Measurements from ENCODE around the gene TSPAN16.
"Not testable (repeated sequence)": the region's sequence is repeated elsewhere in the genome, so short reads cannot be mapped to it uniquely, and the experiment has no call there.

Gene TSPAN16

DNA sequence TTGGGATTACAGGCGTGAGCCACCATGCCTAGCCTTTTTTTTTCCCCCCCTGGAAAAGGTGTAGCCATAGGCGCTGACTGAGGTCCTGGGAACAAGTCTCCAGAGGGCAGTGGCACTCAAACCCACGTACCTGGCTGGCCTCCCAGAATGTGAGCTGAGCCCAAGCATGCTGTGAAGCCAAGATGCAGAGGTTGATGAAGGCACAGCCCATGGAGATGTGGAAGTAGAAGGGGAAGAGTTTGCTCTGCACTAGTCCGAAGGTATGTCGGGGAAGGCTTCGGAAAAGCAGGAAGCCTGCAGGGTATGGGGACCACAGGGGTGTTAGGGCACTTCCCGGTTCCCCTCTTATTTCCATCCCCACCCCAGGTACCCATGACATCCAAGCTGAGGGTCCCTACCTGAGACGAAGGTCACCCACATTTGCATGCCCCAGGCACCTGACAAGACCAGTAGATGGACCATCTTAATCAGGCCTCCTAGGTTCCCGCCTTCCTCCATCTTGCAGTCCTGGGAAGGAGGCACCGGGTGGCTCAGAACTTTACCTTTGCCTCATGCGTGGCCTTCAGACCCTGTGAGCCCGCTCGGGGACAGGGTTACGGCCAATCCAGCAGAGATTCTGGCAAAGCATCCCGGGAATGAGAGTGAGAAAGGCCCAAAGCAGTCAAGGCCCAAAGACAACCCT, 49.3 kb downstream of the TSPAN16 start:
- DNase-seq (ENCODE audit: low read depth): no peak

DNA sequence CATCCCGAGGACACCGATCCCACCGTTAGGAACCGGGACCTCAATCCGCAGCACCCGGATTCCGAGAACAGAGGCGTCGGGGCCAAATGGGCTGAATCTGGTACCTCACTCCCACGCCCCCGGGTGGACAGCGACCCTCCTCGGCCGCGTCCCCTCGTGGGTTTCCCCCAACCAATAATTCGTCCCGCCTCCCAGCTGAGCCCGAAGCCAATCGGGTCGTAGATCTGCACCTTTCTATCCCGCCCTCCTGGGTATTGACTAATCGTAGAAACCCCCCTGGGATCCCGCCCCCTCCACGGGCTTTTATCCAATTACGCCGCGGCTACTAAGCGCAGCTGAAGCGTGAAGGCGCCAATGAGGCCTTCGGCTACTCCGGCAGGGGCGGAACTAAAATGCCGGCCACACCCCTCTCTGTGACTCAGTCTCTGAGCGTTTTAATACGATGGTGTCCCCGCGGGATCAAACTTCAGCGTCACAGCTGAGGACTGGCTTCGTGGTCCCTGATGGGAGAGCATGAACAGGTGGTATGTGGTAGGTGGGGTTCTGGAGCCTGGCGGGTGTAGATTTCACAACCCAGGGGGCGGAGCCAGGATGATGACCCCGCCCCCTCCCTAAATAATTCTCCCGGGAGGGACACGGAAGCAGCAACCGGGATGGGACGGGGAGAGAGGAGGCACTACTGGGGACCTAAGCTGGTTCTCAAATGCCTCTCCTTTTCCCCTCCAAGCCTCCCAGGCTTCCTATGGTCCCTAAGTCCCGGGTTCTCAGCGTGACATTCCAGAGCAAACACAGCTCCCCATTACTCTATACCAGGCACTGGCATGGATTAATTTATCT, 50.4 kb downstream of the TSPAN16 start, which contains the start of the genes CCDC159 and TMEM205:
TSS of gene CCDC159 (plus strand) at position 416 of the 837 bp plus-strand sequence. CDS start at position 504, 88 bp downstream.
TSS of gene TMEM205 (minus strand) at position 165 of the 837 bp plus-strand sequence. CDS start 649 bp downstream, outside the sequence.
- DNase-seq (ENCODE audit: low read depth): peak; percentile 97

DNA sequence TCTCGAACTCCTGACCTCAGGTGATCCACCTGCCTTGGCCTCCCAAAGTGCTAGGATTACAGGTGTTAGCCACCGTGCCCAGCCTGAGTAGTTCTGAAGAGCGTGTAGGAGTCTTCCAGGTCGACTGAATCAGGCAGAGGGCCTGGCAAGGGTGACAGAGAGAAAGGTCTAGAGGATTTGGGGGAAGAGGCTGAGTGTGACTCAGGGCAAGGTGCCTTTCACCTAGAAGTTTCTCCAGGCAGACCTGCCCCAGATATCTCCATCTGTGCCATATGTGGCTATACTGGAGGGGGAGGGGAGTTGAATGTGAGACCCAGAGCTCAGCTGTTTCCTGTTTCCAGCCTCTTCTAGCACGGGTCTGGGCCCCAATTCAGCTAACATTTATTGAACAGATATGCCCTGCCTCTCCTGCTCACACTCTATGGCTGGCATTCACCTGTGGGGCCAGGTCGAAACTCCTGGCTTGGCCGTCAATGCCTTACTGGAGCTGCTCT, 51.6 kb downstream of the TSPAN16 start:
- DNase-seq (ENCODE audit: low read depth): no peak

DNA sequence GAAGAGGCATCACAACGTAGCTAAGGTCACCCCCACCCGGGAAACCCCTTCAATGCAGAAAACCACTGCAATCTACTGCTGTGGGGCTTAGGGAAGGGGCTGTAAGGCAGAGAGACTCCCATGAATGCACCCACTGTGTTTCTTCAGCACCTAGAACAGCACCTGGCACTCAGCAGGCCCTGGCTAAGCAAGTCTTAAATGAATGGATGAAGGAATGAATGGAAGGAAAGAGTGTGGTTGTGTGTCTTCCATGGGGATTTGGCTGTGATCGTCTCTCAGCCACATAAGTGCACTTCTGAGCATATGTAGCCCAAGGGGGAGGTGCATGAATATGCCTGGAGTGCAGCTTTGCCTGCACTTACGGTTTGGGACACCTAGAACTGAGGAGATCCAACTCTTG, 53.2 kb downstream of the TSPAN16 start:
- DNase-seq (ENCODE audit: low read depth): no peak

DNA sequence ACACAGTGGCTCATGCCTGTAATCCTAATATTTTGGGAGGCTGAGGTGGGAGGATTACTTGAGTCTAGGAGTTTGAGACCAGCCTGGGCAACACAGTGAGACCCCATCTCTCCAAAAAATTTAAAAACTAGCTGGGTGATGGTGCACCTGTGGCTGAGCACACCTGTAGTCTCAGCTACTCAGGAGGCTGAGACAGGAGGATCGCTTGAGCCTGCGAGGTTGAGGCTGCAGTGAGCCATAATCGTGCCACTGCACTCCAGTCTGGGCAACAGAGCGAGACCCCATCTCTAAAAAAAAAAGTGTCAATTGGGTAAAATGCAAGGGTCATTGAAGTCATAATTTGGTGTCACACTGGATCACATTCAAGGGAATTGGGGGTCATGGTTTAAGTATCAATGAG, 58.1 kb downstream of the TSPAN16 start:
- DNase-seq (ENCODE audit: low read depth): not testable (repeated sequence)

DNA sequence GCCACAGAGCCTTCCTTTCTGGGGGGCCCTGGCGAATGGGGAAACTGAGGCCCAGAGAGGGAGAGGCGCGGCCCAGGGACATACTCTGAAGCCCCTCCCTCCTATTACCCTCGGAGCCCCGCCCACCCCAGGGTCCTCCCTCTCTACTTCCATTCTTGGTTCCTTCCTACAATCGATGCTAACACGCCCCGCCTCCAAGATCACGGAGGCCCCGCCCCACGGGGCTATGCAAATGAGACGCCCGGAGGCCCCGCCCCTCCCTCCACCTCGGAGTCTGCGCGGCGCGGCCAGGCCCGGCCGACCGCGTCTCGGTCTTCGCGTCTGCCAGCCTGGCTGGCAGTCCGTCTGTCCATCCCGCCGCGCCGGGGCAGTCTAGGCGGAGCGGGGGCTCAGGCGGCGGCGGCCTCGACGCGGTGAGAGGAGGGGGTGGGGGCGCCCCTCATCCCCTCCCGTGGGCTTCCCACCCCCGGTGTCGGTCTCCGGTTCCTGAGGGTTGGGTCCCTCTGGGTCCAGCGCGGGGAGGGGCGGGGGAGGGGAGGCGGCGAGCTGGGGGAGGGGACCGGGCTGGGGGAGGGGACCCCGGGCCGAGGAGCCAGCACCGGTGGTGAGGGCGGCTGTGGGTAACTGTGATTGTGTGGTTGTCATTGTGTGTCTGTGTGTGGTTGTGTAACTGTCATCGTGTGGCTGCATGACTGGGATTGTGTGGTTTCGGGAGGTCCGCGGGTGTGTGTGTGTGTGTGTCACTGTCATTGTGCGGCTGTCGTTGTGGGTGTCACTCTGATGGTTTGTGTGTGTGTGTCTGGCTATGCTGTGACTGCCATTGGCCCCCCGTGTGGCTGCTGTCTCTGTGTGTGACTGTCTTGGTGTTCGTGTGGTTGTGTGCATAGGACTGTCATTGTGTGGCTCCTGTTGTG, 59.5 kb downstream of the TSPAN16 start, which contains the start of gene PLPPR2:
TSS of gene PLPPR2 (plus strand) at position 273 of the 914 bp plus-strand sequence. CDS start 2,242 bp downstream, outside the sequence.
- DNase-seq (ENCODE audit: low read depth): peak; percentile 72

DNA sequence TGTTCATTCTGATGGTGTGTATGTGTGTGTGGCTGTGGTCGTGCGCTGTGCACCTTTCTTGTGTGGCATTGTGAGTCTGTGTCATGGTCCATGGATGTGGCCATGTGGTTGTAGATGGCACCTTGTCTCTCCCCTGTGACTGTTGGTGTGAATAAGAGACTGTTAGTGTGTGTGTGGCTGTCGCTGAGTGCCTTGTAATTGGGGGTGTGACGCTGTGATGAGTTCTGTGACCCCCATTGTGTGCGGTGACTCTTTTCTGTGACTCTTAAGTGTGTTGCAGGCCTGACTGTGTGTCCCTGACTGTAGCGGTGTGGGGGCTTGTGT, 60.1 kb downstream of the TSPAN16 start:
- no peak for DNase-seq (ENCODE audit: low read depth)

DNA sequence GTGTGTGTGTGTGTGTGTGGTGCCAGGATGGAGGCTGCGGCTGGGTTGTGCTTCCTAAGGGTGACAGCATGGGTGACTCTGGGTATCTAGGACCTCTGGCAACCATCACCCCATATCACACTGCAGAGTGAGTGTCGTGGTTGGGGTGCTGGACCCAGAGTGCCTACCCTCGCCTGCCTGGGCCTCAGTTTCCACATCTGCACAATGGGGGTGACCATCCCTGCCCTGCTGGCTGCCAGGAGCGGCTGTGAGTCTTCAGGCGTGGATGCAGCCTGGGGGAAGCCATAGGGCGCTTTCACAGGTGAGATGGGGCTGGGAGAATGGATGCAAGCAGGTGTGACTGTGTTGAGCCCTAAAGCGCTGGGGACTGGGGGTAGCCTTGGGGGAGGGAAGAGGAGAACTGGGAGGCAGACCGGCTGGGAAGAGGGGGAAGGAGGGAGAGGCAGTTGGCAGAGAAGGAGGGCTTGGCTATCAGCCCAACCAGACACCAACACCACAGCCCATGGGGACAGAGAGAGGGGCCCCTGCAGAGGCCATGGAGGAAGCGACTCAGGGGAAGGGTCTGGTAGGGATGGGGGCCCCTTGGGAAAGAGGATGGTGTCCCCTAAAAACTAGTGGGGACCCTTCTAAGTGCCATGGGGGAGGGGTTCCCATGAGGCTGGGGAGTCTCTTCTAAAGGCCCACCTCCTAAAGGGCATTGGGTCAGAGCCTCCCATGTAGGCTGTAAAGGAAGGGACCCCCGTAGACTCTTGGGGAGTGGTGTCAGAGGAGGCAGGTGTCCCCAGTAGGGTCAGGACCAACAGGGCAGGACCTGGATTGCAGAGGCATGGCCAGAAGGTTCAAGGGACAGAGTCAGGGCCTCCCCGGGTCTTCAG, 61.0 kb downstream of the TSPAN16 start:
- DNase-seq (ENCODE audit: low read depth): no peak

DNA sequence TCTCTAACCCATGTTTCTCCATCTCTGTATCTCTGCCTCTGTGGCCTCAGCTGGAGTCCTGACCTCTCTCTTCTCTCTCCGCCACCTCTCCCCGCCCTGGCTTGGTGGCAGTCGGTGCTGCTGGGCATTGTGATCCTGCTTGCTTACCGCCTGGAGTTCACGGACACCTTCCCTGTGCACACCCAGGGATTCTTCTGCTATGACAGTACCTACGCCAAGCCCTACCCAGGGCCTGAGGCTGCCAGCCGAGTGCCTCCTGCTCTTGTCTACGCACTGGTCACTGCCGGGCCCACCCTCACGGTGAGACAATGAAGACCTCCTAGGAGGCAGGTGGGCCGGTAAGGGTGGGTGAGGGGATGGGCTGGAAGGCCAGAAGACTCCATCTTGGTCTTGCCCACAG, 63.5 kb downstream of the TSPAN16 start:
- DNase-seq (ENCODE audit: low read depth): no peak

DNA sequence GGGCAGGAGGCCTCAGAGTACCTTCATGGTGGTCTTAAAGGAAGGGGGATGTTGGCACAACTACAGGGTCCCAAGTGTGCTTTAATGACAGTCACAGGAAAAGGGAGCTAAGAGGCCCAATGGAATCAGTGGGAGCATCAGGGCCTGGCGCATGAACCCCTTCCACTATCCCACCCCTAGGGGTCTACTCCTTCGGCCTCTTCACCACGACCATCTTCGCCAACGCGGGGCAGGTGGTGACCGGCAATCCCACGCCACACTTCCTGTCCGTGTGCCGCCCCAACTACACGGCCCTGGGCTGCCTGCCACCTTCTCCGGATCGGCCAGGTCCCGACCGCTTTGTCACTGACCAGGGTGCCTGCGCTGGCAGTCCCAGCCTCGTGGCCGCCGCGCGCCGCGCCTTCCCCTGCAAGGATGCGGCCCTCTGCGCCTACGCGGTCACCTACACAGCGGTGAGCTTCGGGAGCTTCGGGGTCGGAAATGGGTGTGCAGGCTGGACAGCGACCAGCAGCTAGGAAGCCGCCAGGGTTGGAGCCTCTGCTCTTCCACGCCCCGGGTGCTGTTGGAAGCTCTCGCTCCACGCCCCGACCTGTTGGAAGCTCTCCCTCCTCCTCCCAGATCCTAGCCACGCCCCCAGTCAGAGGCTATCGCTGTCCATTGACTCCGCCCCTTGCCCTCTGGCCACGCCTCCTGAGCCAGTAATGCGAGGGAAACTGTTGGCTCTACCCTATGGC, 65.2 kb downstream of the TSPAN16 start:
- DNase-seq (ENCODE audit: low read depth): no peak

DNA sequence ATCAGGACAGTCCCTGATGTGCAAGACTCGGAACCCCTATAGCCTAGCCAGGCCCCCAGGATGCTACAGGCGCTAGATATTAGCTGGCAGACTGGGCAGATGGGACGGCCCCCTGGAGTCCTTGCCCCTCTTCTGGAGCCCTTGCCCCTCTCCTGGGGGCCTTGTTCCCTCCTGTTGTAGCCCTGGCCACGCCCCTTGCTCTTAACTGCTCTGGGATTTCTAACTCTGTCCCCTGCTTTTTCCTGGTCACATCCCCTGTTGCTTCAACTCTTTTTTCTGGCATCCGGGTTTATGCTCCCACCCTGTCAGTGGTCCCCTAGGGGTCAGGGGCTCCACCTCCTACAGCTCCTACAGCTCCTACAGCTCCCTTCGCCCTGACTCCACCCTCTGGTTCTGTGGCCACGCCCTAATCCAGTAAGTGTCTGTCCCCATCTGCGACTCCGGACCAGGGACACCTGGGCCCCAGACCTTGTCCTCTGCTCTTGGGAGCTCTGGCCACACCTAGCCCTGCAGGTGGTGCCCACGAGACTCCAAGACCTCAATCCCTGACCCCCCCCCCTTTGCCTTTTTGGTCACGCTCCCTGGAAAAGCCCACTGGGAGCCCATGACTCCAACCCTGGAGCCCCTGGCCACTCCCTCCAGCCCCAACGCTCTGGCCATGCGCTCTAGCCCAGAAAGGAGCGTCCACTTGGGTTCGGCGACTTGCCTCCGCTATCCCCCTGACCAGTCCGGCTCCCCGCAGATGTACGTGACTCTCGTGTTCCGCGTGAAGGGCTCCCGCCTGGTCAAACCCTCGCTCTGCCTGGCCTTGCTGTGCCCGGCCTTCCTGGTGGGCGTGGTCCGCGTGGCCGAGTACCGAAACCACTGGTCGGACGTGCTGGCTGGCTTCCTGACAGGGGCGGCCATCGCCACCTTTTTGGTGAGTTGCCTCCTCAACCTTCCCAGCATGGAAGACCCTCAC, 66.1 kb downstream of the TSPAN16 start:
- DNase-seq (ENCODE audit: low read depth): no peak

DNA sequence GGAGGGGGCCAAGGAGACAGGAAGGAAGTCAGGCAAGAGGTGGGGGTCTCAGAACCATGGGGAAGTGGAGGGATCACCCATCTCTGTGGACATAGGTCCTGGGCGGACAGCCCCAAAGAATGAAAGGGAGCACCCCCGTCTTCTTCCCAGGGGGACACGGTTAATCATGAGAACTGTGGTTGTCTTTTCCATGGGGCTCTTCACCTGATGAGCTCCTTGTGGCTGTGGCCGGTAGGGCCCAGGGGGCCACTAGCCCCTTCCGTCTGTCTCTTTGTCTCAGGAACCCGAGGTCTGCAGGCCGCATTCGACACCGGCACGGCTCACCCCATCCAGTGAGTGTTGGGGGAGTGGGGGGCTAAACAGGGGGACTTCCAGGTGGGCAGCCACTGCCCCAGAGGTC, 67.9 kb downstream of the TSPAN16 start:
- DNase-seq (ENCODE audit: low read depth): no peak

DNA sequence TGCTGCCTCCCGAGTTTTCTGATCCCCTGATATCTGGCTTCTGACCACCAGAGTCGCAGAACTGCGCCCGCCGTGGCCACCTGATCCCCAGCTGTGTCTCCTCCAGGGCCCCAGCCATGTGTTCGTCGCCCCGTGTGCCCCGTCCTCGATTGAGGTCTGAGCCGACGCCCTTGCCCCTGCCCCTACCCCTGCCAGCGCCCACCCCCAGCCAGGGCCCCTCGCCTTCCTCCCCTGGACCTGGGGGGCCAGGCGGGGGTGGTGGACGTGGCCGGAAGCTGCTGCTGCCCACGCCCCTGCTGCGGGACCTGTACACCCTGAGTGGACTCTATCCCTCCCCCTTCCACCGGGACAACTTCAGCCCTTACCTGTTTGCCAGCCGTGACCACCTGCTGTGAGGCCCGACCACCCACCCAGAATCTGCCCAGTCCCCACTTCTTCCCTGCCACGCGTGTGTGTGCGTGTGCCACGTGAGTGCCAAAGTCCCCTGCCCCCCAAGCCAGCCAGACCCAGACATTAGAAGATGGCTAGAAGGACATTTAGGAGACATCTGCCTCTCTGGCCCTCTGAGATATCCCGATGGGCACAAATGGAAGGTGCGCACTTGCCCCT, 68.4 kb downstream of the TSPAN16 start:
- DNase-seq (ENCODE audit: low read depth): no peak

DNA sequence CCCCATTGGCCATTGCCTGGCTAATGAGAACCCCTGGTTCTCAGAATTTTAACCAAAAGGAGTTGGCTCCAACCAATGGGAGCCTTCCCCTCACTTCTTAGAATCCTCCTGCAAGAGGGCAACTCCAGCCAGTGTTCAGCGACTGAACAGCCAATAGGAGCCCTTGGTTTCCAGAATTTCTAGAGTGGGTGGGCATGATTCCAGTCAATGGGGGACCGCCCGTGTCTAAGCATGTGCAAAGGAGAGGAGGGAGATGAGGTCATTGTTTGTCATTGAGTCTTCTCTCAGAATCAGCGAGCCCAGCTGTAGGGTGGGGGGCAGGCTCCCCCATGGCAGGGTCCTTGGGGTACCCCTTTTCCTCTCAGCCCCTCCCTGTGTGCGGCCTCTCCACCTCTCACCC, 69.0 kb downstream of the TSPAN16 start:
- no peak for DNase-seq (ENCODE audit: low read depth)

Measured in fibroblast of the conjunctiva (primary cell).